ENCODE results near the gene RBFOX2.

DNA sequence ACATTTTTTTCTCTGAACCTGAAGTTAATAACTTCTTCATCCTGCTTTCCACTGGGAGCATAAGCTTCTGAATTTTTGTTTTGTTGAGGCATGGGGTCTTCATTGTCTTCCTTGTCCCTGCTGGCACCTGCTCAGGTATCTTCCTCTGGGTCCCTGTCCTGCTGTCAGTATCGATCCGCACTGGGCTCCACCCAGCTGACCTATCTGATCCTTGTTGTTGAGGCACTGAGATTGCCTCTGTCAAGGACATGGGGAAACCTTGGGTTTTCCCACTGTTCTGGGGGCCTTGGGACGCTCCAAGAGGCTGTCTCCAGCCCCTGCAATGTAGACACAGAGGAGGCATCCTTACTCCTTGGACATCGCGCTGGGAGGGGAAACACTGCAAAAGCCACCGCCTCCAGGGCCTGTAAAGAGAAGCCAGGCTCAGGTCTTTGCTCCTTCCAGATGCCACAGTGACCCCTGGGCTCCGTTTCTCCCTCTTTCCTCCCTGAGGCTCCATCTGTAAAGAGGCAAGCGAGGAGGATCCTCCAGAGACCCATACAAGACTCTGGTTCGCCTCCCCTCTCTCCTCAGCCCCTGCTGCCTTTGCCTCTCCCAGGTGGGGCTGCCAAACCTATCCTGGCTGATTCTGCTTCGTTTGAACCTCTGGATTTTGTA lies 8.6 kb upstream of the RBFOX2 start:
- TF ChIP-seq EP300 (IDR thresholded peaks at IDR 0.05) (no peak), POLR2A (IDR thresholded peaks at IDR 0.05) (no peak)
- TF ChIP-seq, protein P1, sequence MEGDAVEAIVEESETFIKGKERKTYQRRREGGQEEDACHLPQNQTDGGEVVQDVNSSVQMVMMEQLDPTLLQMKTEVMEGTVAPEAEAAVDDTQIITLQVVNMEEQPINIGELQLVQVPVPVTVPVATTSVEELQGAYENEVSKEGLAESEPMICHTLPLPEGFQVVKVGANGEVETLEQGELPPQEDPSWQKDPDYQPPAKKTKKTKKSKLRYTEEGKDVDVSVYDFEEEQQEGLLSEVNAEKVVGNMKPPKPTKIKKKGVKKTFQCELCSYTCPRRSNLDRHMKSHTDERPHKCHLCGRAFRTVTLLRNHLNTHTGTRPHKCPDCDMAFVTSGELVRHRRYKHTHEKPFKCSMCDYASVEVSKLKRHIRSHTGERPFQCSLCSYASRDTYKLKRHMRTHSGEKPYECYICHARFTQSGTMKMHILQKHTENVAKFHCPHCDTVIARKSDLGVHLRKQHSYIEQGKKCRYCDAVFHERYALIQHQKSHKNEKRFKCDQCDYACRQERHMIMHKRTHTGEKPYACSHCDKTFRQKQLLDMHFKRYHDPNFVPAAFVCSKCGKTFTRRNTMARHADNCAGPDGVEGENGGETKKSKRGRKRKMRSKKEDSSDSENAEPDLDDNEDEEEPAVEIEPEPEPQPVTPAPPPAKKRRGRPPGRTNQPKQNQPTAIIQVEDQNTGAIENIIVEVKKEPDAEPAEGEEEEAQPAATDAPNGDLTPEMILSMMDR (IDR thresholded peaks at IDR 0.05): no peak
